GM19023 (cell line): ENCODE measurements around the gene TCHP.
"Not testable (repeated sequence)": the region's sequence is repeated elsewhere in the genome, so short reads cannot be mapped to it uniquely, and the experiment has no call there.

Experiments
- ATAC-seq: cut with Tn5 transposase; IDR thresholded peaks from one replicate; pipeline ENCODE4 v1.9.1; 2021; ENCODE audit warnings: mild to moderate bottlenecking, moderate library complexity; ENCODE audit not compliant: unreplicated experiment

TCHP gene

GRCh38 chr12:109905301-109905700, 5.2 kb downstream of the TCHP start:
- no peak for ATAC-seq

- ATAC-seq = no peak
Observed at GRCh38 chr12:109910254-109910968, 10.3 kb downstream of the TCHP start.

DNA sequence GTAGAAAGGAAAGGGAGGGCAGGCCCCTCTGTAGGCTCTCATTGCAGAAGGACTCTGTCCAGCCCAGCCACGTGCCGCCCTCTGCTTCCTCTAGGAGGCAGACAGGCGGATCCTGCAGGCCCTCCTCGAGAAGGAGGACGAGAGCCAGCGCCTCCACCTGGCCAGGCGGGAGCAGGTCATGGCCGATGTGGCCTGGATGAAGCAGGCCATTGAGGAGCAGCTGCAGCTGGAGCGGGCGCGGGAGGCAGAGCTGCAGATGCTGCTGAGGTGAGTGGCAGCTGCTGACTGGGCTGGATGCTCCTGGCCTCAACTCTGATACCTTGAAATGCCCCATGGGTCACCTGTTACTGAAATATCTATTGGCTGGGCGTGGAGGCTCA, 10.9 kb downstream of the TCHP start:
- no peak for ATAC-seq

GRCh38 chr12:109912855-109913321, 12.8 kb downstream of the TCHP start:
- no peak for ATAC-seq

GRCh38 chr12:109914461-109914860, 14.4 kb downstream of the TCHP start:
- no peak for ATAC-seq

- no peak for ATAC-seq
Observed at GRCh38 chr12:109915171-109916040, 15.3 kb downstream of the TCHP start.

DNA sequence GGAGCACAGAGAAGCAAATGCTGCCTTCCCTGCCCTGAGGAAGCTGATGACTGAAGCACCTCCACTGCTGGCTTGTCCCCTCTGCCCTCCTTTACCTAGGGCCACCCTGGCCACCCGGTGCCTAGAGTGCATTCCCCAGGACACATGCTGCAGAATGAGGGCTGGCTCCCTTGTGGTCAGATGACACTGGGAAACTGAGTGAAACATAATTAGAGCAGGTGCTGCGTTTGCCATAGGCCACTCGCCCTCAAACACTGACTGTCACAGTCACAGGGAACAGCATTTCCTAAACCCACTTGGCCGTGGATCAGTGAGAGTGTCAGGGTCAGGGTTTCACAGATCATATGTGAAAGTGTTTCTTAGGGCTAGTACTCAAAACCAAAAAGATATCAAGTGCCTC, 16.0 kb downstream of the TCHP start:
- no peak for ATAC-seq

GRCh38 chr12:109919456-109919855, 19.4 kb downstream of the TCHP start:
- ATAC-seq = no peak

DNA sequence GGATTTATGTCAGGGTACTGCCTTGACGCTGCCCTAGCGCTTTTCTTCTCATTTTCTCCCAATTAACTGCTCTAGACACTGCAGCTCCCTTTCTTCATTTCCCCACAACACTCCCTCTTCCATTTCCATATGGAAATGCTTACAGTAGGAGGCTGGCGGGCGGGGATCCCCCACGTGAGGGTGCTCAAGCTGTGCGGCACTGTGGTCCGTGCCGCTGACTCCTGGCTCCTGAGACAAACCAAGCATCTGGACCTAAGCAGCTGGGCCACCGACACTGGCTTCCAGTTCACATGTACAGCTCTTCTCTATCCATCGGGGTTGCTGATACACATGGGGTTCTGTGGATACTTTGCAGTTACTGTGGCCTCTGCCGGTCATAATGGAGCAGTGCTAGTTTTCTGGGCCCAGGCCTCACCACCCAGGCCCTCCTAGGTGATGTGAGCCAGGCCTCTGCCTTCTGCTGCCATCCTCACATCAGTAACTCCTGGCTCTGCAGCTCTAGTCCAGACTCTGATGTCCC, 20.2 kb downstream of the TCHP start:
- ATAC-seq = no peak

- no peak for ATAC-seq
Observed at GRCh38 chr12:109921982-109922381, 21.9 kb downstream of the TCHP start.

- ATAC-seq = no peak
Observed at GRCh38 chr12:109923038-109923437, 23.0 kb downstream of the TCHP start.

DNA sequence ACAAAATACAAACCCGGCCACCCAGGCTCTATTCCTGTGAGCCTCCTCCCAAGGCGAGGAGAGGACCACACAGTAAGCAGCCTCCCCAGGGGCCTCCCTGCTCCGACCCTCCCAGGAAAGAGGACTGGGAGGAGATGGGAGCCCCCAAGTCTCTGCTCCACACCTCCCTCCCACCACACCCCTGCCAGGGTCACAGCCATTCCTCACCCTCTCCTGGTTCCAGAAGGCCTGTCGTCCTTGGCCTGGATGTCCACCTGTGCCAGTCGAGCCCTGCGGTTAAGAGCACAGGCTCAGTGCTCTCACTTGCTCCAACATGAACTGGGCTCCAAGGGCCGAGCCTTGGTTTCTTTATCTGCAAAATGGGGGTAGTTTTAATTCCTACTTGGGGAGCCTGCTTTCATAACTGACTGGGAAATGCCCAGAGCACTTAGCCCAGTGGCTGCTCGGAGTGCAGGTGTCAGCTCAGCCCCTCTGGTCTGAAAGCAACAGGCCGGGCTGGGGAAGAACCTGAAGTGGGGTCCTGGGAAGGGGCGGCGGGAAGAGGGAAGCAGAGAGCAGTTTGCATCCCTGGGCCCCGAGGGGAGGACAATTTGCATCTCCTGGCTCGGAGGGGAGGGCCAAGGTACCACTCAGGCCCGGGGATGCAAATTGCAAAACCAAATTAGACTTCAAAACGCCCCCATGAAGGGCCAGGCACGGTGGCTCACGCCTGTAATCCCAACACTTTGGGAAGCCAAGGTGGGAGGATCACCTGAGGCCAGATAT, 23.6 kb downstream of the TCHP start:
- ATAC-seq = no peak

DNA sequence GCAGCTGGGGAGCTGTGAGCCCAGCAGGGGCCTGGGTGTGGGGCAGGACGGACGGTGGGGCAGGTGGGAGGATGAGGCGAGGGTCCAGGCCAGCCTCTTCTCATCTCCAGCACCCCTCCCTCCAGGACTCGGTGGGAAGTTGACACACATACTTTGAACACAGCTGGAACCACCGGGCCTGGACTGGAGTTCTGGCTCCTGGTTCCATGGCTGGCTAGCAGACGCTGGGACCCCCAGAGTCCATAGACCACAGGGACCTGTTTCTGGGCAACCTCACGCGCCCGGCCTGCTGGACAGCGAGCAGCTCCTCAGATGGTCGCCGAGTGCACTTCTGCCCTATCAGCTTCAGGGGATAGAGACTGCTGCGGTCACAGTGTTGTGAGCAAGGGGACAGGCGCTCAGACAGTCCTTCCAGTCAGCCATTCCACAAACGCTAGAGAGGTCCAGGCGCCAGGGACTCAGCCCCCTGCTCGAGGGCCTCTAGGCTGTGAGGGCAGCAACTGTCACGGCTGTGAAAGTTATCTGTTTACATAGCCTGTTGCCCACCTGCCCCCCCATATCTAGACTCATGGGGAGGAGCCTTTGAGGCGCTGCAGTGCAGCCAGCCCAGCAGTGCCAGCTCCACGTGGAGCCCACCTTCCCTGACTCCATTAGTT, 25.2 kb downstream of the TCHP start:
- ATAC-seq = no peak

DNA sequence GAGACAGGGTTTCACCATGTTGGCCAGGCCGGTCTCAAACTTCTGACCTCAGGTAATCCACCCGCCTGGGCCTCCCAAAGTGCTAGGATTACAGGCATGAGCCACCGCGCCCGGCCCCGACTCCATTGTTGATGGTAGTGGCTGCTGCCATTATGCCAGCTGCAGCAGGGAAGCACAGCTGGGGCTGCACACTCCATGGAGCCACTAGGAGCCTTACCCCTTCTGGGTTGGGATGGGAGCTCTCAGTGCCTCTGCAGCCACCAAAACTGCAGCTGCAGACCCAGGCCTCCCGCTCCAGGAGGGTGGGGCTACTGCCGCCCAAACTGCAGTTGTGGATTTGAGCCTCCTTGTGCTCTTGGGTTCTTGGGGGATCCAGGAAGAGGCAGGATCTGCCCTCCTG, 25.9 kb downstream of the TCHP start:
- no peak for ATAC-seq

- no peak for ATAC-seq
Observed at GRCh38 chr12:109926488-109927210, 26.6 kb downstream of the TCHP start.

GRCh38 chr12:109927622-109928021, 27.5 kb downstream of the TCHP start:
- no peak for ATAC-seq

DNA sequence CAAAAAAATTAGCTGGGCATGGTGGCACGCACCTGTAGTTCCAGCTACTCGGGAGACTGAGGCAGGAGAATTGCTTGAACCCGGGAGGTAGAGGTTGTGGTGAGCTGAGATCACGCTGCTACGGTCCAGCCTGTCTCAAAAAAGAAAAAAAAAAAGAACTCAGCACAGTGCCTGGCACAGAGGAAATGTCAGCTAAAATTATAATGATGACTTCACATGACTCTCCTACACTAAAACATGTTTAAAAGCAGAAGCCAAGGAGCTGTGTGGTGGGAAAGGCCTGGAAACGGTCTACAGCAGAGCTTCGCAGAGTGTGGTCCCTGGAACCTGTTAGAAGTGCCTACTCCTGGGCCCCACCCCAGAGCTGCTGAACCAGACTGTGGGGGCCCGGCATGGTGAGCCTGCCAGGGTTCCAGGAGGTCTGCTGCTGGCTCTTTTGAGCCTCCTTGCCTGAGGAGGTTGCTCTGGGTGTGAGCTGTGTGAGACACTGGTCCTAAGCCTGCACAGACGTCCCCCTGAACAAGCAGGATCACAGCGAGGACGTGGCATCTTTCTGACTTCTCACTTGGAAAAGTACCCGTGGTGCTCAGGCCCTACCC, 28.1 kb downstream of the TCHP start:
- ATAC-seq = no peak

DNA sequence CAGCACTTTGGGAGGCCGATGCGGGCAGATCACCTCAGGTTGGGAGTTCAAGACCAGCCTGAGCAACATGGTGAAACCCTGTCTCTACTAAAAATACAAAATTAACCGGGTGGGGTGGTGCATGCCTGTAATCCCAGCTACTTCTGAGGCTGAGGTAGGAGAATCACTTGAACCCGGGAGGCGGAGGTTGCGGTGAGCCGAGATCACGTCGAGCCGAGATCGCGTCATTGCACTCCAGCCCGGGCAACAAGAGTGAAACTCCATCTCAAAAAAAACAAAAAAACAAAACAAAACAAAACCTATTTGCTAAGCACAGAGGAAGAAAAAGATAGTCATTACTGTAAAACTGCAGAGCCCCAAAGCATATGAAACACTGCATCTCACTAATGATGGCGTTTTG, 29.3 kb downstream of the TCHP start:
- ATAC-seq = not testable (repeated sequence)

- no peak for ATAC-seq
Observed at GRCh38 chr12:109930028-109930800, 30.1 kb downstream of the TCHP start.
